ENCODE results near the gene ENTPD8. TPM values are rescaled to one million over a fixed set of nuclear protein-coding genes. Genes with fewer than 3 reads are reported as not detected.

The ENTPD8 gene
- total RNA-seq, 1 experiment from 2014 or later = 5.4 TPM

GRCh38 chr9:137463931-137464290 is 22.8 kb upstream of the ENTPD8 start:
- Histone ChIP-seq H3K9me2 (ENCODE audit: insufficient read depth) (no peaks in the 10 kb centered on the region), H3K27ac (no peak overlapping the region), H3K4me3 (no peak overlapping the region), H3K27me3 (ENCODE audit: insufficient read depth, low read depth) (0 out of 2 replicates have a peak, but pooled peaks cover 6% of the 10 kb centered on the region), H3F3A (ENCODE audit: insufficient read depth, low read depth) (no peaks in the 10 kb centered on the region), H2AFZ (no peak overlapping the region), H3K4me2 (no peak overlapping the region), H4K20me1 (ENCODE audit: insufficient read depth) (no peaks in the 10 kb centered on the region), H3K9me3 (ENCODE audit: insufficient read depth, low read depth) (no peaks in the 10 kb centered on the region), H3K4me1 (replicated peaks; ENCODE audit: insufficient read depth) (0 out of 2 replicates have a peak, but pooled peaks cover 4% of the 10 kb centered on the region), H3K36me3 (ENCODE audit: low read depth) (no peaks in the 10 kb centered on the region), H3K79me2 (ENCODE audit: low read depth) (no peaks in the 10 kb centered on the region)
- BruUV-seq (replicated peaks) = no TSS peak
- intact Hi-C loops (cut with micrococcal nuclease; ENCODE audit: unreplicated experiment) = no loop called here
- no peak for DNase-seq
- TF ChIP-seq EZH2 (IDR thresholded peaks at IDR 0.05; ENCODE audit: low read depth) (no peak), CTCF (conservative IDR thresholded peaks at IDR 0.05) (no peak)
- POLR2A ChIA-PET (ENCODE audit: unreplicated experiment) = no interaction called here
- CTCF ChIA-PET = no interaction called here

GRCh38 chr9:137462986-137463930 is 22.1 kb upstream of the ENTPD8 start:
- Histone ChIP-seq H3K79me2 (ENCODE audit: low read depth) (no peaks in the 10 kb centered on the region), H3K4me3 (no peak overlapping the region), H2AFZ (no peak overlapping the region), H3K27me3 (ENCODE audit: insufficient read depth, low read depth) (0 out of 2 replicates have a peak, but pooled peaks cover 6% of the 10 kb centered on the region), H4K20me1 (ENCODE audit: insufficient read depth) (no peaks in the 10 kb centered on the region), H3K9me3 (ENCODE audit: insufficient read depth, low read depth) (no peaks in the 10 kb centered on the region), H3K9me2 (ENCODE audit: insufficient read depth) (no peaks in the 10 kb centered on the region), H3F3A (ENCODE audit: insufficient read depth, low read depth) (no peaks in the 10 kb centered on the region), H3K36me3 (ENCODE audit: low read depth) (no peaks in the 10 kb centered on the region), H3K4me2 (no peak overlapping the region), H3K27ac (no peak overlapping the region), H3K4me1 (replicated peaks; ENCODE audit: insufficient read depth) (0 out of 2 replicates have a peak, but pooled peaks cover 4% of the 10 kb centered on the region)
- BruUV-seq (replicated peaks) = no TSS peak
- CTCF ChIA-PET = no interaction called here
- TF ChIP-seq EZH2 (IDR thresholded peaks at IDR 0.05; ENCODE audit: low read depth) (no peak), CTCF (conservative IDR thresholded peaks at IDR 0.05) (no peak)
- no peak for DNase-seq
- POLR2A ChIA-PET (ENCODE audit: unreplicated experiment) = no interaction called here
- intact Hi-C loops (cut with micrococcal nuclease; ENCODE audit: unreplicated experiment) = no loop called here

- Histone ChIP-seq H2AFZ (no peak overlapping the region), H3K4me1 (replicated peaks; ENCODE audit: insufficient read depth) (0 out of 2 replicates have a peak, but pooled peaks cover 4% of the 10 kb centered on the region), H3F3A (ENCODE audit: insufficient read depth, low read depth) (no peaks in the 10 kb centered on the region), H3K27ac (no peak overlapping the region), H4K20me1 (ENCODE audit: insufficient read depth) (no peaks in the 10 kb centered on the region), H3K9me3 (ENCODE audit: insufficient read depth, low read depth) (no peaks in the 10 kb centered on the region), H3K36me3 (ENCODE audit: low read depth) (no peaks in the 10 kb centered on the region), H3K9me2 (ENCODE audit: insufficient read depth) (no peaks in the 10 kb centered on the region), H3K27me3 (ENCODE audit: insufficient read depth, low read depth) (0 out of 2 replicates have a peak, but pooled peaks cover 6% of the 10 kb centered on the region), H3K4me3 (no peak overlapping the region), H3K79me2 (ENCODE audit: low read depth) (0 out of 2 replicates have a peak, but pooled peaks cover 3% of the 10 kb centered on the region), H3K4me2 (no peak overlapping the region)
- no peak for DNase-seq
- intact Hi-C loops (cut with micrococcal nuclease; ENCODE audit: unreplicated experiment) = no loop called here
- ChIA-PET CTCF (no interaction called here), POLR2A (ENCODE audit: unreplicated experiment) (no interaction called here)
- TF ChIP-seq CTCF (conservative IDR thresholded peaks at IDR 0.05) (no peak), EZH2 (IDR thresholded peaks at IDR 0.05; ENCODE audit: low read depth) (no peak)
- no TSS peak for BruUV-seq (replicated peaks)
Measured at GRCh38 chr9:137462396-137462985, 21.3 kb upstream of the ENTPD8 start.

Data from PC-9 (cell line).